Thoracic aorta (tissue), 2 donors: ENCODE data around the gene CXCL3. TPM values are rescaled to one million over a fixed set of nuclear protein-coding genes. Genes with fewer than 3 reads are reported as not detected.

ENCODE experiments used
- ATAC-seq: fragments of 150-250 bp; one replicate; pipeline ENCODE4 v1.8.0; 2017; ENCODE audit warnings: low read depth; ENCODE audit not compliant: insufficient number of reproducible peaks, low FRiP score
- DNase-seq: peaks from one replicate; pipeline ENCODE4 v3.0.0-alpha.2; 2020; ENCODE audit warnings: low spot score
- H3K27ac ChIP-seq, 2 donors: fragments of 200-600 bp; sonication (generic); 1 replicate in 1 of 2; 2 replicates in 1 of 2; pipeline ENCODE4 v1.5.1; 2016; ENCODE audit warnings: mild to moderate bottlenecking in 2 of 2, moderate library complexity in 2 of 2
- H3K27me3 ChIP-seq: fragments of 200-600 bp; sonication (generic); replicated peaks from 2 replicates; pipeline ENCODE4 v1.6.0; 2016; ENCODE audit warnings: mild to moderate bottlenecking; ENCODE audit not compliant: insufficient read depth
- H3K36me3 ChIP-seq: fragments of 200-600 bp; sonication (generic); one replicate; pipeline ENCODE4 v1.5.1; 2016
- H3K4me1 ChIP-seq, 2 donors: fragments of 200-600 bp; sonication (generic); 1 replicate in 1 of 2; 2 replicates in 1 of 2; pipeline versions ENCODE4 v1.5.1 to v1.6.0; 2016; ENCODE audit warnings: low read depth in 2 of 2, mild to moderate bottlenecking in 1 of 2; ENCODE audit not compliant: control insufficient read depth in 1 of 2
- H3K4me3 ChIP-seq: fragments of 200-600 bp; sonication (generic); 2 replicates; pipeline ENCODE4 v1.5.1; 2016; ENCODE audit warnings: mild to moderate bottlenecking
- H3K9me3 ChIP-seq: fragments of 200-600 bp; sonication (generic); 2 replicates; pipeline ENCODE4 v1.5.1; 2016
- total RNA-seq, 2 donors: library from RNA; depleted of rRNA; stranded (reverse); fragments of >200 nt; gene quantifications; one replicate each; pipeline versions ENCODE4 v1.1.0 to v1.2.3, GENCODE V29; 2016
- TF ChIP-seq, protein P1 (sequence below): fragments of 200-600 bp; sonication (generic); IDR thresholded peaks from one replicate; pipeline ENCODE4 v1.5.1; 2019; ENCODE audit warnings: antibody characterized with exemption

CXCL3 gene
- total RNA-seq, 2 donors from 2014 or later = 4.9 to 11.9 TPM

GRCh38 chr4:74012130-74012529, 26.4 kb downstream of the CXCL3 start:
- Histone ChIP-seq H3K27ac (no peak overlapping the region), H3K9me3 (no peaks in the 10 kb centered on the region), H3K36me3 (no peaks in the 10 kb centered on the region), H3K4me3 (no peak overlapping the region), H3K4me1 (no peaks in the 10 kb centered on the region), H3K27me3 (no peaks in the 10 kb centered on the region)
- ATAC-seq (no peak), DNase-seq (no peak)
- TF ChIP-seq, protein P1, sequence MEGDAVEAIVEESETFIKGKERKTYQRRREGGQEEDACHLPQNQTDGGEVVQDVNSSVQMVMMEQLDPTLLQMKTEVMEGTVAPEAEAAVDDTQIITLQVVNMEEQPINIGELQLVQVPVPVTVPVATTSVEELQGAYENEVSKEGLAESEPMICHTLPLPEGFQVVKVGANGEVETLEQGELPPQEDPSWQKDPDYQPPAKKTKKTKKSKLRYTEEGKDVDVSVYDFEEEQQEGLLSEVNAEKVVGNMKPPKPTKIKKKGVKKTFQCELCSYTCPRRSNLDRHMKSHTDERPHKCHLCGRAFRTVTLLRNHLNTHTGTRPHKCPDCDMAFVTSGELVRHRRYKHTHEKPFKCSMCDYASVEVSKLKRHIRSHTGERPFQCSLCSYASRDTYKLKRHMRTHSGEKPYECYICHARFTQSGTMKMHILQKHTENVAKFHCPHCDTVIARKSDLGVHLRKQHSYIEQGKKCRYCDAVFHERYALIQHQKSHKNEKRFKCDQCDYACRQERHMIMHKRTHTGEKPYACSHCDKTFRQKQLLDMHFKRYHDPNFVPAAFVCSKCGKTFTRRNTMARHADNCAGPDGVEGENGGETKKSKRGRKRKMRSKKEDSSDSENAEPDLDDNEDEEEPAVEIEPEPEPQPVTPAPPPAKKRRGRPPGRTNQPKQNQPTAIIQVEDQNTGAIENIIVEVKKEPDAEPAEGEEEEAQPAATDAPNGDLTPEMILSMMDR = no peak

DNA sequence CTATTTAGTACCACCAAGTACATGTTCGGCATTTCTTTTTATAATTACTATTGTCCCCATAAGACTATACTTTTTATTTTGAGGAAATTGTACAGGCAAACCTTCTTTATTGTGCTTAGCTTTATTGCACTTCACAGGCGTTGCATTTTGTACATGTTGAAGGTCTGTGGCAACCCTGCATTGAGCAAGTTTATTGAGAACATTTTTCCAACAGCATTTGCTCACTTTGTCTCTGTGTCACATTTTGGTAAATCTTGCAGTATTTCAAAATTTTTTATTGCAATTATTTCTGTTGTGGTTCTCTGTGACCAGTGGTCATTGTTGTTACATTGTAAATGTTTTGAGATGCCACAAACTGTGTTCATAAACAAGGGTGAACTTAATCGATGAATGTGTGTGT, 29.2 kb downstream of the CXCL3 start:
- Histone ChIP-seq H3K27ac (no peak overlapping the region), H3K36me3 (no peaks in the 10 kb centered on the region), H3K9me3 (no peaks in the 10 kb centered on the region), H3K4me3 (no peak overlapping the region), H3K27me3 (no peaks in the 10 kb centered on the region), H3K4me1 (no peaks in the 10 kb centered on the region)
- no peak for ATAC-seq
- TF ChIP-seq, protein P1 = no peak
- no peak for DNase-seq

DNA sequence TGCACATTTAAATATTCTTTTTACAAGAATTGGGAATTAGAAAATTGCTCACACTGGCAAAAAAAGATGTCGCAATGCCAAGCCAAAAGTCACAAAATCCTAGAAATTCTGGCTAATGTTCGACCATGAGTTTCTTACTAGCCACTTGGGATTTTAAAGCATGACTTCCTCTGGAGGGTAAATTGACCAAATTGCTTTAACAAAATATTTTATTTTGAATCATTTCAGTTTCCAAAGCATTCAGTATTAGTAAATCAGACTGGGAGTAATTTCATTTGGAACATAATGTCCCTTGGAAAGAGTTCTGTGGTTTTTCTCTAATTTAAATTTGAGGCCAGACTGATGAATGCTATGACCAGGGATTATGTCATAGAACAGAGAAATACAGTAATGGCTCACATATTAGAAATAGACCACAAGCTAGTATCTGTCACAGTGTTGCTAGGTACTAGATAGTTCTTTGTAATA, 32.4 kb downstream of the CXCL3 start:
- no peak for DNase-seq
- ATAC-seq = no peak
- Histone ChIP-seq H3K4me3 (no peak overlapping the region), H3K27ac (no peak overlapping the region), H3K27me3 (no peaks in the 10 kb centered on the region), H3K36me3 (no peaks in the 10 kb centered on the region), H3K4me1 (no peaks in the 10 kb centered on the region), H3K9me3 (no peaks in the 10 kb centered on the region)
- TF ChIP-seq, protein P1 = no peak

GRCh38 chr4:74005528-74005927, 33.0 kb downstream of the CXCL3 start:
- Histone ChIP-seq H3K4me1 (no peaks in the 10 kb centered on the region), H3K4me3 (no peak overlapping the region), H3K9me3 (no peaks in the 10 kb centered on the region), H3K27ac (no peak overlapping the region), H3K36me3 (no peaks in the 10 kb centered on the region), H3K27me3 (no peaks in the 10 kb centered on the region)
- ATAC-seq (no peak), DNase-seq (no peak)
- TF ChIP-seq, protein P1 = no peak

GRCh38 chr4:74004668-74005067, 33.8 kb downstream of the CXCL3 start:
- H3K27ac ChIP-seq = no peak overlapping the region
- H3K9me3 ChIP-seq = no peaks in the 10 kb centered on the region
- H3K27me3 ChIP-seq = no peaks in the 10 kb centered on the region
- ATAC-seq (no peak), DNase-seq (no peak)
- H3K4me1 ChIP-seq = no peaks in the 10 kb centered on the region
- H3K4me3 ChIP-seq = no peak overlapping the region
- no peaks in the 10 kb centered on the region for H3K36me3 ChIP-seq
- TF ChIP-seq, protein P1 = no peak
